Measurements from ENCODE around the gene GALNT4.

DNA sequence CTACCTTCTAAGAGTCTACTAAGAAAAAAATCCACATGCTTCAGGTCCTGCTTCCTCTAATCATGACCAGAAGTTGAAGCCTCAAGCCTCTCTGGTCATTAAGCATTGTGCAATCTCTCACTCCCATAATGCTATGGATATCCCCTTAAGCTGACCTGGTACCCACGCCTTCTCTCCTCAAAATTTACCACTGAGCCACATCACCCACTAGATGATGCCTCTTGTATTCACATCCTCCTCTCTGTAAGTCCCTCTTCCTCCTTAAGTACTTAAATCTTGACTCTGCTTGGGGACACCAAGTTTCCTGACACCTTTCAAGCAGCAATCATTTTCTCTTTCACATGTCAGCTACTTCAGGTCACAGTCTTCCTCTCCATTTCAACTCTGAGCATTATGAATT, 9.8 kb downstream of the GALNT4 start:
- TF ChIP-seq EP300 (IDR thresholded peaks at IDR 0.05), result no peak
- no peak for TF ChIP-seq POLR2A (IDR thresholded peaks at IDR 0.05; ENCODE audit: low read depth)

Measured in esophagus muscularis mucosa (tissue), 2 donors.